ENCODE measurements around the gene ENPP6.
"Not testable (repeated sequence)": the region's sequence is repeated elsewhere in the genome, so short reads cannot be mapped to it uniquely, and the experiment has no call there.

ENPP6 gene

DNA sequence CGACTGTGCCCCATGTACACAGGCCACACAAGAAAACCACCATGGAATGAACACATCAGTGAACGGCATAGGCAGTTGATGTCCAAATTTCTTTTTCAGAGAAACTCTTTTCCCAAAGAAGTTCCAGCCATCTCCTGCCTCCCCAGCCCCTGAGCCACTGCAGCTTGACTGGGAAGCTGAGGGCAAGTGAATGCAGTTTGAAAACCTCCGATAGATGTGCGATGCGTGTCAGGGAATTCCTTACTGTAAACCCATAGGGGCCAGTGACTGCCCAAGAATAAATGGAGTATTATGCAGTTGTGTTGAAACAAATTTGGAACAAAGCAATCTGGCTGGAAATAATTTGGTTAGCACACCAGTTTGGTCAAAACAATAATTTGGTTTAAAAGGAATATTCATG, 72.1 kb downstream of the ENPP6 start:
- DNase-seq (ENCODE audit: low read depth) = no peak
- TF ChIP-seq, protein P1, sequence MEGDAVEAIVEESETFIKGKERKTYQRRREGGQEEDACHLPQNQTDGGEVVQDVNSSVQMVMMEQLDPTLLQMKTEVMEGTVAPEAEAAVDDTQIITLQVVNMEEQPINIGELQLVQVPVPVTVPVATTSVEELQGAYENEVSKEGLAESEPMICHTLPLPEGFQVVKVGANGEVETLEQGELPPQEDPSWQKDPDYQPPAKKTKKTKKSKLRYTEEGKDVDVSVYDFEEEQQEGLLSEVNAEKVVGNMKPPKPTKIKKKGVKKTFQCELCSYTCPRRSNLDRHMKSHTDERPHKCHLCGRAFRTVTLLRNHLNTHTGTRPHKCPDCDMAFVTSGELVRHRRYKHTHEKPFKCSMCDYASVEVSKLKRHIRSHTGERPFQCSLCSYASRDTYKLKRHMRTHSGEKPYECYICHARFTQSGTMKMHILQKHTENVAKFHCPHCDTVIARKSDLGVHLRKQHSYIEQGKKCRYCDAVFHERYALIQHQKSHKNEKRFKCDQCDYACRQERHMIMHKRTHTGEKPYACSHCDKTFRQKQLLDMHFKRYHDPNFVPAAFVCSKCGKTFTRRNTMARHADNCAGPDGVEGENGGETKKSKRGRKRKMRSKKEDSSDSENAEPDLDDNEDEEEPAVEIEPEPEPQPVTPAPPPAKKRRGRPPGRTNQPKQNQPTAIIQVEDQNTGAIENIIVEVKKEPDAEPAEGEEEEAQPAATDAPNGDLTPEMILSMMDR (conservative IDR thresholded peaks at IDR 0.05; ENCODE audit: low read length) = no peak
- no peak overlapping the region for H3K4me3 ChIP-seq (ENCODE audit: low read length)

DNA sequence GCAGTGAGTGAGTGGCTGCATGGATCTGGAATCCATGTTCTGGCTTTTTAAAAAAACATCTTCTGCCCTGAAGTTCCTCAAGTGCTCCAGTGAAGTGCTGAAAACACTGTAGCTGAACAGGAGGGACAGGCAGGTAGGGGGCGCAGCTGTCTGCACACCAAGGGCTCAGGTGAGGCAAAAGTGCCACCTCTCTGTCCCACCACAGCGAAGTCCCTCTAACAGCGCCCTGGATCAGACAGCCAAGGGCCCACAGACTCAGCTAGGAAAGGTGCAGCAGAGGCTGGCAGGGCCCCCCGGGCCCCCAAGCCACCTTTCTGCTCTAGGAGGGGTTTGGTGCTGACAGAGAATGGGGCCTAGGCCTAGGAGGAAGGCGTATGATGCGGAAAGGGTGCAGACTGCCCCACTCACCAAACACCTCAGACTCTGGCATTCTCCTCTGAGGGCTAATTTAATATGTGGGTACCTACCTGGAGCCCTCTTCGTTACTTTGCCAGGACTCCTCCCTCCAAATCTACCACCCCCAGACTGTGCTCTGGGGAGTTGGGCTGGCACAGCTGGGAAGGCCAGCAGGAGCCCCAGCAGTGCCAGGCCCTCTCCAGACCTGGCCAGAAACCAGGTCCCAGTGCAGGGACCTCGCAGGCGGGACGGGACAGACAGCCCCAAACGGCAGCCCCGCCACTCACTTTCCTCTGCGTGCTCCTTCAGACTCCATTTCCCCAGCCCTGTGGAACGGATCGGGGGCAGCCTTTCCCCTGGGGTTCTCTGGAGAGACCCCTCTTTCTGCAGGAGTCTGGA, 73.7 kb downstream of the ENPP6 start:
- TF ChIP-seq, protein P1 (conservative IDR thresholded peaks at IDR 0.05; ENCODE audit: low read length) = no peak
- no peak for DNase-seq (ENCODE audit: low read depth)
- no peak overlapping the region for H3K4me3 ChIP-seq (ENCODE audit: low read length)

DNA sequence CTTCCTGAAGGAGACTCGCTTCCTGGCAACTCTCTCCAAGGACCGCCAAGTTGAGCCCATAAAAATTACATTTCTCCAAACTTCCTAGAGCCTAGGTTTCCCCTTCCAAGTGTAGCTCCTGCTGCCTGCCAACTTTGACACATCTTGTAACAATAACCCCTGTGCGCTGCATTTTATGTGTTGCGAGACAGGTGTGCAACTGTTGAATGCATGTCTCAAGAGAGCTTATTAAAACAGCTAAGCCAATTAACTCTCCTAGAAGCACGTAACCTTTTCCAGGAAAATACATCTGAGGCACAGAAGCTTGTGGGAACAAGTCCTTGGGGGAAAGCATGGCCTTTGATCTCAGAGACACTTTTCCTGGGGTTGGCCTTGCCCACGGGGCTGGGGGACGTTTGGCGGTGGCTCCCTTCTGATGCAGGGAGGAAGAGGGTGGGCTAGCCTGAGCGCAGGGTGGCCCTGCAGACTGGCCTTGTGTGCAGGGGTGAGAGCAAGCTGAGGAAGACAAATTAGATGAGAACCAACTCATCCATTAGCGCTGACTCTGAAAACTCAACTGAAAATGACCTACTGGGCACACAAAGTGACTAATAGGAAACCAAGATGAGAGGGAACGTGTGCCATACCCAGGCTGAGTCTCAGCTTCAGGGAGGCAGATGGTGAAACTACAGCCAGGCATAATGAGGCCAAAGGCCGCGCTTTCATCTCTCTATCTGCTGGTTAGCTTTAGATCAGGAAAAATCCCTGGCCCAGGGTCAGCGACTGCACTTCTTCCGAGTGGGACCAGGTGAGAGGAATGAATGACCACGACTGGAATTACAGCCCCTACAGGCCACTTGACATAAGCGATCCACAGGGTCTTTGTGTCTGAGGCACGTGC, 75.3 kb downstream of the ENPP6 start:
- DNase-seq (ENCODE audit: low read depth) = no peak
- no peak overlapping the region for H3K4me3 ChIP-seq (ENCODE audit: low read length)

DNA sequence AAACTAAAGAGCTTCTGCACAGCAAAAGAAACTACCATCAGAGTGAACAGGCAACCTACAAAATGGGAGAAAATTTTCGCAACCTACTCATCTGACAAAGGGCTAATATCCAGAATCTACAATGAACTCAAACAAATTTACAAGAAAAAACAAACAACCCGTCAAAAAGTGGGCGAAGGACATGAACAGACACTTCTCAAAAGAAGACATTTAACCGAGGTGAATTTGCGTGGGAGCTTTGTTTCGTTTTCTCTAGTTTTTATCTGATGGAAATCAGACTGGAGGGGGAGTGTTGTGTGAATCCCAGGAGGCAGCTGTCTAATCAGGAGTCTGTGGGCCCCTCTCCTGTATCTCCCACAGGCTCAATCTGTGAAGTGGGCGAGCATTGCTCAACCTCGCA, 76.8 kb downstream of the ENPP6 start:
- not testable (repeated sequence) for H3K4me3 ChIP-seq (ENCODE audit: low read length); DNase-seq (ENCODE audit: low read depth)

More for the DNA sequence above, 75.3 kb downstream of the ENPP6 start:
- TF ChIP-seq, protein P1 (conservative IDR thresholded peaks at IDR 0.05; ENCODE audit: low read length) = no peak

DNA sequence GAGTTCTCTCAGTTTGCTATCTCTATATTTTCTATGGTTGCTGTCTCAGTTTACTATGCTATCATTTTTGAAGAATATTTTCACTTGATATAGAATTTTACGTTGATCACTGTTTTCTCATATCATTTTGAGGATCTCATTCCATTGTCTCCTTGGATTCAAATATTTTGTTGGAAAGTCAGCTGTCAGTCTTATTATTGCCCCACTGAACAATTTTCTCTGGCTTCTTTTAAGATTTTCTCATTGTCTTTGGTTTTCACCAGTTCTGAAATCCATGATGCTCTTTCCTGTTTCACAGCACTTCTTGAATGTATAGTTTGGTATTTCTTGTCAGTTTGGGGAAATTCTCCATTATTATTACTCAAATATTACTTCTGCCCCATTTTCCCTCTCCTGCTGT, 81.1 kb downstream of the ENPP6 start:
- DNase-seq (ENCODE audit: low read depth) = no peak
- H3K4me3 ChIP-seq (ENCODE audit: low read length) = no peak overlapping the region
- TF ChIP-seq, protein P1 (conservative IDR thresholded peaks at IDR 0.05; ENCODE audit: low read length) = no peak

DNA sequence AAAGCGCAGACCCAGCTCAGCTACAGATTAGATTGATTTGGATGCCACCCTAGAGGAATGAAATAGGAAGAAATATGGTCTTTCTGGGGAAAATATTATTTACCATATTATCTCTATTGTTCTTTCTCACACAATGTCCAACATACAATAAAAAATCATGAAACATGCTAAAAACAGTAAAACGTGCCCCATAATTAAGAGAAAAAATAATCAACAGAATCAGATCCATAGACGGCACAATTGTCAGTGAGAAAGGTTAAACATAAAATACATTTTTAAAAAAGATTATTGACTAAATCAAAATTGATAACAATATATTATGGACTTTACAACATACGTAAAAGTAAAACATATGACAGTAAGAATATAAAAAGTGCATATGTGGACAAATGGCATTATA, 90.9 kb downstream of the ENPP6 start:
- DNase-seq (ENCODE audit: low read depth) = no peak
- TF ChIP-seq, protein P1 (conservative IDR thresholded peaks at IDR 0.05; ENCODE audit: low read length) = no peak
- no peak overlapping the region for H3K4me3 ChIP-seq (ENCODE audit: low read length)

DNA sequence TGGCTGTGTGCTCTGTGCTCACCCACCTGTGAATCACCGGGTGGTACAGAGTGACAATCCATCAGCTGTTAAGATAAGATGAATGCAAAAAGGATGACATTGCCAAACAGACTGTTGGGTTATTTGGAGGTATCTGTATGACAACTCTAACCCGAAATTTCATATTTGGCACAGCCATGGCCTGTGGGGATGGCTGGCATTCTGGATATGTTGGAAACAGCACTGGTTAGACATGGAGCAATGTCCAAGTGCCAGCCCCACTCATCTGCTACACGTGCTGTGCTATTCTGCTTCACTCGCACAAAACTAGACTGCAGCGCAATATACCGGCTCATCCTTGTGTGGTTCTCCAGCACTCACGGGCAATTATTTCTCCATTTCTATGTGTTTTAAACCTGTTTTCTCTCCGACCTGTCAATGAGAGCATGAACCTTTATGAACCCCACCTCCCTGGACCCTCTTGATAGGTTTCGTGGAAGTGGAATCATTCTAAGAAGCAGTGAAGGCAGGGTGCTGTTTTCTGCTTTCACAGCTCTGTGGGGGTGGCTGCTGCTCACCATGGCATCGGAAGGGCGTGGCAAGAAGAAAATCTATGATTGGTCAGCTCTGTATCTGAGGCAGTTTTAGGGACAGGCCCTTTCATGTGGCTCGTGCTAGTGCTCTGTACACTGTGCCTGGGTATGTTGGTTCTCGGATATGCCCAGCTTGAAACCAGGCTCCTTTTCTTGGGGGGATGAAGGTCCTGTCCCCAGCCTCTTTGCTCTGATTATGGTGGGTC, 94.9 kb downstream of the ENPP6 start:
- no peak overlapping the region for H3K4me3 ChIP-seq (ENCODE audit: low read length)
- TF ChIP-seq, protein P1 (conservative IDR thresholded peaks at IDR 0.05; ENCODE audit: low read length) = no peak
- DNase-seq (ENCODE audit: low read depth) = no peak
